Uterus (tissue), 4 donors: ENCODE data around the gene CHAMP1. TPM values are rescaled to one million over a fixed set of nuclear protein-coding genes. Genes with fewer than 3 reads are reported as not detected.

Experiments used
- DNase-seq, 2 donors: peaks; one replicate each; pipeline ENCODE4 v3.0.0-alpha.2; 2019 to 2020
- H3K27ac ChIP-seq, 2 donors: fragments of 200-600 bp; sonication (generic); 1 replicate in 1 of 2; 2 replicates in 1 of 2; pipeline ENCODE4 v1.5.1; 2016 to 2018
- H3K27me3 ChIP-seq, 2 donors: fragments of 200-600 bp; sonication (generic); one replicate each; pipeline ENCODE4 v1.5.1; 2018 to 2019; ENCODE audit warnings: control low read depth in 1 of 2
- H3K36me3 ChIP-seq, 2 donors: fragments of 200-600 bp; sonication (generic); one replicate each; pipeline ENCODE4 v1.5.1; 2019; ENCODE audit warnings: control low read depth in 1 of 2
- H3K4me1 ChIP-seq, 2 donors: fragments of 200-600 bp; sonication (generic); one replicate each; pipeline ENCODE4 v1.5.1; 2018 to 2019; ENCODE audit warnings: control low read depth in 1 of 2
- H3K4me3 ChIP-seq, 2 donors: fragments of 200-600 bp; sonication (generic); 1 replicate in 1 of 2; 2 replicates in 1 of 2; pipeline ENCODE4 v1.5.1; 2018 to 2019; ENCODE audit warnings: mild to moderate bottlenecking in 1 of 2
- H3K9me3 ChIP-seq, 2 donors: fragments of 200-600 bp; sonication (generic); one replicate each; pipeline ENCODE4 v1.5.1; 2019; ENCODE audit warnings: control low read depth in 1 of 2
- CTCF ChIP-seq, 4 experiments: fragments of 200-600 bp in 2 of 4; fragments of 450-650 bp in 2 of 4; sonication (generic) in 2 of 4; IDR thresholded peaks; one replicate each; pipeline ENCODE4 v1.5.1; 2016 to 2019; ENCODE audit warnings: antibody characterized with exemption in 4 of 4, mild to moderate bottlenecking in 2 of 4, moderate library complexity in 1 of 4
- POLR2A ChIP-seq, 2 donors: fragments of 450-650 bp; IDR thresholded peaks; one replicate each; pipeline ENCODE4 v1.6.1; 2016; ENCODE audit warnings: antibody characterized with exemption in 2 of 2, mild to moderate bottlenecking in 1 of 2, moderate library complexity in 1 of 2
- intact Hi-C: fragments of 100-400 bp; cut with DNase I; formaldehyde crosslinking; loops from one replicate; pipeline ENCODE4 v1.15.1; 2023; ENCODE audit warnings: low total_unique reads
- total RNA-seq, 4 donors: library from RNA; depleted of rRNA in 3 of 4; stranded (reverse); fragments of >200 nt in 3 of 4; gene quantifications; one replicate each; pipeline versions ENCODE4 v1.1.0 to v1.2.4, GENCODE V29; 2014 to 2023
- donor health status: DM: yes; HTN: yes; CAD: no.

CHAMP1 gene
- total RNA-seq, 4 donors from 2014 or later, result 5.9 to 24.7 (median 15.2) TPM

- H3K27me3 ChIP-seq, result no peaks in the 10 kb centered on the region
- no peak for TF ChIP-seq CTCF (IDR thresholded peaks at IDR 0.05)
- no peak for TF ChIP-seq POLR2A (IDR thresholded peaks at IDR 0.05)
- intact Hi-C loops, result no loop called here
- H3K4me3 ChIP-seq, result no peak overlapping the region
- H3K36me3 ChIP-seq, result no peaks in the 10 kb centered on the region
- no peak overlapping the region for H3K27ac ChIP-seq
- H3K9me3 ChIP-seq, result no peaks in the 10 kb centered on the region
- DNase-seq, result no peak
- peaks cover 0 to 3% of the 10 kb centered on the region in 2 donors for H3K4me1 ChIP-seq
Observed at GRCh38 chr13:114310956-114311355, 3.3 kb upstream of the CHAMP1 start.

GRCh38 chr13:114311387-114311786 is 2.9 kb upstream of the CHAMP1 start:
- peaks cover 0 to 3% of the 10 kb centered on the region in 2 donors for H3K4me1 ChIP-seq
- H3K4me3 ChIP-seq, result no peak overlapping the region
- H3K27ac ChIP-seq, result no peak overlapping the region
- intact Hi-C loops, result no loop called here
- no peak for TF ChIP-seq POLR2A (IDR thresholded peaks at IDR 0.05)
- TF ChIP-seq CTCF (IDR thresholded peaks at IDR 0.05), result no peak
- no peaks in the 10 kb centered on the region for H3K9me3 ChIP-seq
- H3K36me3 ChIP-seq, result no peaks in the 10 kb centered on the region
- H3K27me3 ChIP-seq, result no peaks in the 10 kb centered on the region
- no peak for DNase-seq

GRCh38 chr13:114311908-114312307 is 2.4 kb upstream of the CHAMP1 start:
- H3K9me3 ChIP-seq, result no peaks in the 10 kb centered on the region
- peaks cover 0 to 3% of the 10 kb centered on the region in 2 donors for H3K4me1 ChIP-seq
- intact Hi-C loops, result no loop called here
- TF ChIP-seq CTCF (IDR thresholded peaks at IDR 0.05) (no peak), POLR2A (IDR thresholded peaks at IDR 0.05) (no peak)
- H3K27me3 ChIP-seq, result no peaks in the 10 kb centered on the region
- no peak overlapping the region for H3K27ac ChIP-seq
- H3K4me3 ChIP-seq, result no peak overlapping the region
- no peak for DNase-seq
- H3K36me3 ChIP-seq, result no peaks in the 10 kb centered on the region

- TF ChIP-seq CTCF (IDR thresholded peaks at IDR 0.05), result no peak
- Histone ChIP-seq H3K36me3 (no peaks in the 10 kb centered on the region), H3K9me3 (no peaks in the 10 kb centered on the region), H3K4me3 (peak overlapping the region; percentile 28 to 96), H3K4me1 (peaks cover 0 to 3% of the 10 kb centered on the region in 2 donors), H3K27me3 (no peaks in the 10 kb centered on the region), H3K27ac (peak overlapping the region; percentile 85 to 94)
- no peak for DNase-seq
- intact Hi-C loops, result no loop called here
Observed at GRCh38 chr13:114313061-114313860, 1.0 kb upstream of the CHAMP1 start.

DNA sequence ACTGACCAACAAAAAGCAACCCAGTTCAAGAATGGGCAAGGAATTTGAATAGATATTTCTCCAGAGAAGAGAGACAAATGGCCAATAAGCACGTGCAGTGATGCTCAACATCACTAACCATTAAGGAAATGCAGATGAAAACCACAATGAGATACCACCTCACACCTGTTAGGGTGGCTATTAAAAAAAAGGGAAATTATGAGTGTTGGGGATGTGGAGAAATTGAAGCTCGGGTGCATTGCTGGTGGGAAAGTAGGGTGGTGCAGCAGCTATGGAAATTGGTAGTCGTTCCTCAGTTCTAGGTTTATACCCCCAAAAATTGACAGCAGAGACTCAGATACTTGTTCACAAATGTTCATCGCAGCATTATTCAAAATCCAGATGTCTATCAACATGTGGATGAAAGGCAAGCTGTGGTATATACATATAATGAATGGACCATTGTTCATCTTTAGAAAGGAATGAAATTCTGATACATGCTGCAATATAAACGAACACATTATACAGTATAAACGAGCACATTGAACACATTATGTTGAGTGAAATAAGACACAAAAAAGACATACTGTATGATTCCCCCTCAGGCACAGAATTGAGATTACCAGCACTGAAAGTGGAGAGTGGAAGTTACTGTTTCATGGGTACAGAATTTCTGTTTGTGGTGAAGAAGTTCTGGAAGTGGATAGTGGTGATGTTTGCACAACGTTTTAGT is 927 bp downstream of the CHAMP1 start:
- intact Hi-C loops, result no loop called here
- Histone ChIP-seq H3K4me1 (peaks cover 0 to 3% of the 10 kb centered on the region in 2 donors), H3K27me3 (no peaks in the 10 kb centered on the region), H3K4me3 (peak overlapping the region; percentile 52 to 96), H3K36me3 (no peaks in the 10 kb centered on the region), H3K27ac (peak overlapping the region; percentile 85 to 94), H3K9me3 (no peaks in the 10 kb centered on the region)
- no peak for DNase-seq
- no peak for TF ChIP-seq CTCF (IDR thresholded peaks at IDR 0.05)
- no peak for TF ChIP-seq POLR2A (IDR thresholded peaks at IDR 0.05)
